Activated T-cell treated with anti-CD3 and anti-CD28 coated beads for 1 hour (primary cell): Measurements from ENCODE around the gene CLSTN3.

Experiments
- DNase-seq: peaks from one replicate; pipeline ENCODE4 v3.0.0-alpha.2; 2020; ENCODE audit warnings: low read depth

The CLSTN3 gene

DNA sequence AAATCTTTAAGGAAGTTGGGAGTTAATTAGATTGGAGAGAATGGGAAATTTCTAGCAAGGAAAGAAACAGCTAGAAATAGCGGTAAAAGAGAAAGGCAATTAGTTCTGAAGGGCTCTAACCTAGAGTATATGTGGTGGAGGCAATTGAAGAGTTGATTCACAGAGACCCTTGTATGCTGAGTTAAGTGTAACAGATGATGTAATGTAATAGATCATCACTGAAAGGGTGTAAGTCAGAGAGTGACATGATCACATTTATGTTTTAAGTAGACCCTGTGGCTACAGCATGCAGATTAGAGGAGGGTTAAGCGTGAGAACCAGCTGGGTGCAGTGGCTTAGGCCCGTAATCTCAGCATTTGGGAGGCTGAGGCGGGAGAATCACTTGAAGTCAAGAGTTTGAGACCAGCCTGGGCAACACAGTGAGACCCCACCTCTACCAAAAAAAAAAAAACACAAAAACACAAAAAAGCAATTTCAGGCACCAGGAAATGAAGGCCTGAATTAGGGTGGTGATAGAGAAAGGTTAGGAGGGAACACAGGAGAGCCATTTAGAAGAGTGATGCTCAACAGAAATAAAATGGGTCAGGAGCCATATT lies 4.4 kb upstream of the CLSTN3 start:
- no peak for DNase-seq

- no peak for DNase-seq
Observed at GRCh38 chr12:7127916-7128626, 2.1 kb upstream of the CLSTN3 start.

DNA sequence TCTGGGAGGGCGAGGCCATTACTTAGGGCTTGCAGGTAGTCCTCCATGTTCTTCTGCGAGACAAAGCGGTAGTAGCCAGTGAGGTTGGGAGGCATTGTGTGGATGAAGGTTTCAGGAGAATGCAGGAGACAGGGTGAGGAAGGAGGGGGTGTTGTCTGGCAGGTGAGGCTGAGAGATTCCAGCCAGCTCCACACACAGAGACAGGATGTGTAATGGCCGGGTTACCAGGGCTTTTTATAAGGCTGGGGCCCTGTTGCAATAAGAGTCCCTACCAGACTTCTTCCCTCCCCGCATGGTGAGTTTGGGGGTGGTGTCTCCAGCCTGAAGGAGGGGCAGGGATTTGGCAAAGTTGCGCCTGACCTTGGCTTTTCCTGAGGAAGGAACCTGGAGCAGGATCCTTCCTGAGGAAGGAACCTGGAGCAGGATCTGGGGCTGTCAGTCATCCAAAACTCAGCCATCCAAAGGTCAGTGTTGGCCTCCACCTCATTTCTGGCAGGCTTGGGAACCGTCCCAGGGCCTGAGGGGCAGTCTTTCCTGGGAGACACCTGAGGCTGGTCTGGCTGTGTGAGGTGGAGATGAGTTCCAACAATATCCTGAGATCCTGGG lies 1.4 kb upstream of the CLSTN3 start, which contains the start of gene RBP5:
Gene RBP5, minus strand, starts transcription at position 209 of the 606 bp plus-strand sequence. Its CDS starts 114 bp downstream, at position 95.
- DNase-seq: no peak

DNA sequence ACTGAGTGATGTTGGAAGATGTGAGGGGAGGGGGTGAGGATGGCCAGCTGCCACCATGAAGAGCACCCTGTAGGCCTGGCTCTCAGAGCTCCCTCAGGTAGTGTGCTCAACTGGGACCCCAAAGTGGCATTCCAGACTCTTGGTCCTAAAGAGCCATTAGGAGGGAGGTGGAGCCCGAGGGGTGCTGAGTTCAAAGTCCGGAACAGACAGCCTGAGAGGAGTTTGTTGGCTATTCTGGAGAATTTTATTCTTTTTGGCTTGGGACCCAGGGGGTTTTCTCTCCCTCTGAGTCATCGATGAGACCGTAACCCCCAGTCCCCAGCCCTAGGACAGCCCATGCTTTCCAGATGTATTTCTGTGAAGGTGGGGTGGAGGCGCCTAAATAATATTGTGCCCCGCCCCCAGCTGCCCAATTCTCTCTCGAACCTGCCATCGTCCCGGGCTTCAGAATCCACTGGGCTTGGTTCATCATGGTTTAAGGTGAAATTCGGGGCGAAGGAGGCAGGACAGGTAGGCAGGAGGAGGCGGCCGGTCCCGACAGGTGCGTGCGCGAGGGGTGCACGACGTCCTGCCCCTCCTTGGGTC lies 792 bp upstream of the CLSTN3 start:
- DNase-seq: no peak

- DNase-seq: peak; percentile 26
Observed at GRCh38 chr12:7130701-7131501, 730 bp downstream of the CLSTN3 start.

DNA sequence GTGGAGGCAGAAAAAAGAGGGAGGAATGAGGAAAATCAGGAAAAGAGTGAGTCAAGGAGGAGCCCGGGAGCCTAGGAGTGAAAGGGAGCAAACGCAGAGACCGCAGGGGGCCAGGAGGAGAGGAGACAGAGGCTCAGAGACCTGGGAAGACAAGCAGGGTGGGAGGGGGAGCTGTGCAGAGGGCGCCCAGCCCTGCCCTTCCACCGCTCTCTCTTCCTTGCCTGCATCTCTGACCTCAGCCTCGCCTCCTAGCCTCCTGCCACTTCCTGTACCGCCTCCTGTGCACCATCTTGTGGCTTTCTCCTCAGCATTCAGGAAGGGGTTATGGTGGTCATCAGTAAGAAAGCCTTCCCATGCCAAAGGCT lies 1.3 kb downstream of the CLSTN3 start:
- DNase-seq: no peak

- DNase-seq: no peak
Observed at GRCh38 chr12:7134396-7135166, 4.4 kb downstream of the CLSTN3 start.

DNA sequence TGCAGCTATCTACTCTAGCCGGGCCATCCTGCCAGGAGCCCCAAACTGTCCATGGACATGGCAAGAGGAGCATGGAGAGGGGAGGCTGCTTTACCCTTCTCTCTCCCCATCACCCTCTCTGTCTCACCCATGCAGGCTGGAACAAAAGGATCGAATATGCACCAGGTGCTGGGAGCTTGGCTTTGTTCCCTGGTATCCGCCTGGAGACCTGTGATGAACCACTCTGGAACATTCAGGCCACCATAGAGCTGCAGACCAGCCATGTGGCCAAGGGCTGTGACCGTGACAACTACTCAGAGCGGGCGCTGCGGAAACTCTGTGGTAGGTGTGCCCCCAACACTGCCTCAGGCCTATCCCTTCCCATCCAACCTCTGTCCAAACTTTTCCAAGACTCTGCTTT lies 5.9 kb downstream of the CLSTN3 start:
- no peak for DNase-seq

DNA sequence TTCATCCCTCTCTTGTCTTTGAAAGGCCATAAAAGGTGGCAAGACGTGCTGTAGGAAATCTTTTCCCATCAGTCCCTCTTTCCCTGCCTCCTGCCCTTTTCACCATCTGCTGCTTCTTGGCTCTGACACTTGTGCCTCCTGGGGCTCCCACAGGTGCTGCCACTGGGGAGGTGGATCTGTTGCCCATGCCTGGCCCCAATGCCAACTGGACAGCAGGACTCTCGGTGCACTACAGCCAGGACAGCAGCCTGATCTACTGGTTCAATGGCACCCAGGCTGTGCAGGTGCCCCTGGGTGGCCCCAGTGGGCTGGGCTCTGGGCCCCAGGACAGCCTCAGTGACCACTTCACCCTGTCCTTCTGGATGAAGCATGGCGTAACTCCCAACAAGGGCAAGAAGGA lies 6.5 kb downstream of the CLSTN3 start:
- no peak for DNase-seq

DNA sequence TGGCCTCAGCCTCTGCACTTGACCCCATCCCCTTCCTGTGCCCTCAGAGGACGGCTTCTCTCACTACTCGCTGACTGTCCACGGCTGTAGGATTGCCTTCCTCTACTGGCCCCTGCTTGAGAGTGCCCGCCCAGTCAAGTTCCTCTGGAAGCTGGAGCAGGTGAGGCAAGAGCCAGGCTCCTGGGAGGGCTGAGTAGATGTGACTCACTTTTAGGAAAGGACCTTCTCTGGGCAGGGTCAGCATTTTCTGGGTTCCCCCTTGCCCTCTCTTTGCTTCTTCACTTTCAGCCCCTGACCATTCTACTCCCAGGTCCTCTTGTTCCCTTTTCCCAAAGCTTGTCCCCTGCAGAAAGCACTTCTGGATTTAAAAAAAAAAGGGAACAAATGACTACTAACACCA lies 7.7 kb downstream of the CLSTN3 start:
- no peak for DNase-seq

- no peak for DNase-seq
Observed at GRCh38 chr12:7139200-7139599, 9.0 kb downstream of the CLSTN3 start.

GRCh38 chr12:7141351-7142005 lies 11.3 kb downstream of the CLSTN3 start:
- DNase-seq: no peak

- DNase-seq: peak; percentile 49
Observed at GRCh38 chr12:7142056-7142644, 12.0 kb downstream of the CLSTN3 start.

GRCh38 chr12:7142809-7143465 lies 12.8 kb downstream of the CLSTN3 start:
- no peak for DNase-seq

GRCh38 chr12:7143564-7143963 lies 13.4 kb downstream of the CLSTN3 start:
- no peak for DNase-seq

GRCh38 chr12:7144414-7145120 lies 14.4 kb downstream of the CLSTN3 start:
- DNase-seq: no peak

DNA sequence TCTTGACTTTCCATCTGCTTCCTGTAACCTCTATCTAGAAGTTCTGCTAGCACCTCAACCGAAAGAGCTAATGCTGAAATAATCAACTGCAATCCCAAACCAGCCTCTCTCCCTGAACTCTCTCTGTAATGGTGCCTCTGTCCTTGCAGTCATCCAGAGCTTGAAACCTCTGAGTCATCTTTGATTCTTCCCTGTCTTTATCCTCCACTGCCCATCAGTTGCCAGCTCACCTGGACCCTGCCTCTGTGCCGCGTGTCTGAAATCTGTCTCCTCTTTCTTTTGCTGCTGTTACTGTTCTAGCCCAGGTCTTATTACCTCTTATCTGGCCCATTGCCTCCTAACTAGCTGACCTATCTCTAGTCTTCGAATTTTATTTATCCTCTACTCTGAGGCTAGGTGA lies 15.5 kb downstream of the CLSTN3 start:
- DNase-seq: no peak

DNA sequence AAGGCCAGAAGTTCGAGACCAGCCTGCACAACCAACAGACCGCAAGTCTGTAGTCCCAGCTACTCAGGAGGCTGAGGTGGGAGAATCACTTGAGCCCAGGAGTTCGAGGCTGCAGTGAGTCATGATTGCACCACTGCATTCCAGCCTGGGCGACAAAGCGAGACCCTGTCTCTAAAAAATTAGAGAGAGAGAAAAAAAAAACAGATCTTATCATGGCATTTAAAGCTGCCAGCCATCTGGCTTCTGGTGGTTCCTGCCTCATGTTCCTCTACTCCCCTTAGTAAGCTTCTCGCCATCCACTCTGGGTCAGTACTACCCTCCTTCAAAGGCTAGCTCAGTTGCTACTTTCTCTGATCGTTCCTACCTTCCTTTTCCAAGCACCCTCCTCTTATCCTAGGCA lies 16.1 kb downstream of the CLSTN3 start:
- no peak for DNase-seq

- no peak for DNase-seq
Observed at GRCh38 chr12:7146906-7147305, 16.7 kb downstream of the CLSTN3 start.
